ENCODE results near the gene RPS6KA5.
"Not testable (repeated sequence)": the region's sequence is repeated elsewhere in the genome, so short reads cannot be mapped to it uniquely, and the experiment has no call there.

The RPS6KA5 gene

DNA sequence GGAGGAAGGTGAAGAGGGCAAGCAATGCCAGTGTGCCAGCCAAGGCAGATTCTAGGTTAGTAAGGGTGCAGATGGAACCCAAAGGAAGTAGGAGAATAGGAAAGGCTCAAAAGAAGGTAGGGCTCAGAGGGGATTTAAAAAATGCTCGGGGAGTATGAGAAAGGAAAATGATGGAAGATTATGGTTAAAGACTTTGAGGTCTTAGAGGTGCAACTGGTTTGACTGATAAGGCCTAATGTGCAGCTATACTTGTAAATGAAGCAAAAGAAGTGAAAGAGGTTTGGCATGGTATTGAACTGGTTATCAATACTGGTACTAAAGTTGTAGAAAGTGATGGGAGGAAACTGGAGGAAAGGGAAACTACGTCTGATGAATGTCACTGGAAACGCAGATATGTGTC lies 94.7 kb downstream of the RPS6KA5 start:
- intact Hi-C loops (cut with DNase I), result no loop called here
- DNase-seq, result no peak

DNA sequence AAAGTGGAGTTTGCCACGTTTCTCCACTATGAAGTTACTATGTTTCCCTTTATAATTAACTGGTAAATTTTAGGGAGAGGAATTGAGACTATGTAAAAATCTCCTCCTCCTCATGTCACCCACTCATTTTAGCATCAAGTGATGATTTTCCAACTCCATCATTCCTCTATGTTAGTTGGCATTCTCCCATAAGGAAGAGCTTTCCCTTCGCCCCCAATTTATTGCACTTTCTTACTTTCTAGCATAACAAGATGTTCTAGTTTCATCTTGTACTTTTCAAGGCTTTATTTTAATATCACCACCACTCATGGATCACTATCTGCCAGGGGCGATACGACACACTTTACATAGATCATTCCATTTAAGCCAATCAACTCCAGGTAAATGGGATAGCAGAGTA lies 97.1 kb downstream of the RPS6KA5 start:
- DNase-seq, result peak in 9 of 42 donors; percentile 7 to 41 (median 19)
- intact Hi-C loops (cut with DNase I), result no loop called here

- no peak for DNase-seq
- intact Hi-C loops (cut with DNase I), result no loop called here
These were observed 97.8 kb downstream of the RPS6KA5 start for GRCh38 chr14:90962505-90963109.

GRCh38 chr14:90960818-90961217 lies 99.6 kb downstream of the RPS6KA5 start:
- no peak for DNase-seq
- intact Hi-C loops (cut with DNase I), result no loop called here

DNA sequence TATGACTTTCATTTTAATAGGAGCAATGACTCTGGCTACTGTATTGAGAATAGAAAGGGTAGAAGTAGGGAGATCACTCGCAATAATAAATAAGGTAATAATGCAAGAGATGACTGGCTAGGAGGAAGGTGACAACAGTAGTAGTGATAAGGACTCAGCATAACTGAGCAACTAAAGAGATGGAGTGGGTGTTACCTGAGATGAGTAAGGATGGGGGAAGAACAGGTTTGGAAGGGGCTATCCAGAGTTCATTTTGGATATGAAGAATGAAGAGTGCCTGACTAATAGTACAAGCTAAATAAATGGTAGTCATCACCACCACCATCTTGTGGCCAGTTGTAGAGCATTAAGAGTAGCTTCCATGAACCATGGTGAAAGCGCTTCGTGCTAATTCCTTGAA lies 101.1 kb downstream of the RPS6KA5 start:
- DNase-seq, result peak in 1 of 42 donors; percentile 4
- intact Hi-C loops (cut with DNase I), result no loop called here

- no peak for DNase-seq
- intact Hi-C loops (cut with DNase I), result no loop called here
These were observed 104.2 kb downstream of the RPS6KA5 start for GRCh38 chr14:90956273-90956672.

DNA sequence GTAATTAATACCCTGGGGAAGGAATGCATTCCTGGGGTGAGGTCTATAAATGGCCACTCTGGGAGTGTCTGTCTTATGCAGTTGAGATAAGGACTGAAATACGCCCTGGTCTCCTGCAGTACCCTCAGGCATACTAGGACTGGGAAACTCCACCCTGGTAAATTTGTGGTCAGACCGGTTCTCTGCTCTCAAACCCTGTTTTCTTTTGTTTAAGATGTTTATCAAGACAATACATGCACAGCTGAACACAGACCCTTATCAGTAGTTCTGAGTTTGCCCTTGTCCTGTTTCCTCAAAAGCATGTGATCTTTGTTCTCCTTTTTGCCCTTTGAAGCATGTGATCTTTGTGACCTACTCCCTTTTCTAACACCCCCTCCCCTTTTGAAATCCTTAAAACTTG lies 106.8 kb downstream of the RPS6KA5 start:
- DNase-seq; intact Hi-C loops (cut with DNase I): not testable (repeated sequence)

DNA sequence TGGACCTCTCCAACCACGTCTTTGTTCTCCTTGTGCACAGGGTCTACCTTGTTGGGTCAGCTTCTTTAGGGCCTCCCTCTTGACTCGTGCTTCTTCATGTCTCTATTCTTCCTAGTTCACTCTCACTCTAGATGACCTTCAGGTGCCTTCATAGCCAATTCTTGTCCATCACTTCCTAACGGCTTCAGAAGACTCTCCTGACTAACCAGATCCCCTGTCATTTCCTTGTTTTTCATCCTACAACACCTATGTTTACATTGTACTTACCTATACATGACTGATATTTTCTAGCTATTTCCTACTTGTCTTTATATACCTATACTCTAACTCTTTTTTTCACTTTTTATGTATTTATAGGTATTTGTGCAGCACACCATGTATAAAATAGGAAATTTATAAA lies 117.1 kb downstream of the RPS6KA5 start:
- DNase-seq, result no peak
- intact Hi-C loops (cut with DNase I), result no loop called here

GRCh38 chr14:90942511-90942910 lies 117.9 kb downstream of the RPS6KA5 start:
- intact Hi-C loops (cut with DNase I), result no loop called here
- no peak for DNase-seq

GRCh38 chr14:90941706-90942105 lies 118.7 kb downstream of the RPS6KA5 start:
- no peak for DNase-seq
- intact Hi-C loops (cut with DNase I), result no loop called here

DNA sequence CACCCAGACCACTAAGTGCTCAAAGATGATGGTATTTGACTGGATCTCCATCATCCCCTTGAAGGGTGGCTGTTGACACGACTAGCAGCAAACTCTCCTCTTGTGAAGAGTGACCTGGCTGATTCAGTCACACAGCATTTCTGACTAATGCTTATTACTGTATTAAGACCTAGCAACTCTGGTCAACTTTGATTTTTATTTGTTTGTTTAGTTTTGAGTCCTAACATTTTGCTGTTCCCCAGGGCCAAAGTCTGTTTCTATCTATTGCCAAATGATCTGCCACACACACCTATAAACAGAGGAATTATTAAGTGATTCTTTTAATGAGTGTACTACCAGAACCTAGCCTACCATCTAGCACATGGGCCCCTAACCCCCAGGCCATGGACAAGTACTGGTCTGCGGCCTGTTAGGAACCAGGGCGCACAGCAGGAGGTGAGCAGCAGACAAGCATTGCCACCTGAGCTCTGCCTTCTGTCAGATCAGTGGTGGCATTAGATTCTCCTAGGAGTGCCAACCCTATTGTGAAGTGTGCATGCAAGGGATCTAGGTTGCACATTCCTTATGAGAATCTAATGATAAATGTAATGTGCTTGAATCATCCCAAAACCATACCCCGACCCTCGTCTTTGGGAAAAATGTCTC lies 120.0 kb downstream of the RPS6KA5 start:
- intact Hi-C loops (cut with DNase I), result no loop called here

DNA sequence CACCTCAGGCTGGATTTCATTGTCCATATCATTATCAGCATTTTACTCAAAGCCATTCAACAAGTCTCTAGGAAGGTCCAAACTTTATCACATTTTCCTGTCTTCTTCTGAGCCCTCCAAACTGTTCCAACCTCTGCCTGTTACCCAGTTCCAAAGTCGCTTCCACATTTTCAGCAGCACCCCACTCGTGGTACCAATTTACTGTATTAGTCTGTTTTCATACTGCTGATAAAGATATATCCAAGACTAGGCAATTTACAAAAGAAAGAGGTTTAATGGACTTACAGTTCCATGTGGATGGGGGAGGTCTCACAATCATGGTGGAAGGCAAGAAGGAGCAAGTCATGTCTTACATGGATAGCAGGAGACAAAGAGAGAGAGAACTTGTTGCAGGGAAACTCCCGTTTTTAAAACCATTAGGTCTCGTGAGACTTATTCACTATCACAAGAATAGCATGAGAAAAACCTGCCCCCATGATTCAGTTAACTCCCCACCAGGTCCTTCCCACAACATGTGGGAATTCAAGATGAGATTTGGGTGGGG lies 121.1 kb downstream of the RPS6KA5 start:
- intact Hi-C loops (cut with DNase I), result not testable (repeated sequence)

More for the DNA sequence above, 120.0 kb downstream of the RPS6KA5 start:
- no peak for DNase-seq

DNA sequence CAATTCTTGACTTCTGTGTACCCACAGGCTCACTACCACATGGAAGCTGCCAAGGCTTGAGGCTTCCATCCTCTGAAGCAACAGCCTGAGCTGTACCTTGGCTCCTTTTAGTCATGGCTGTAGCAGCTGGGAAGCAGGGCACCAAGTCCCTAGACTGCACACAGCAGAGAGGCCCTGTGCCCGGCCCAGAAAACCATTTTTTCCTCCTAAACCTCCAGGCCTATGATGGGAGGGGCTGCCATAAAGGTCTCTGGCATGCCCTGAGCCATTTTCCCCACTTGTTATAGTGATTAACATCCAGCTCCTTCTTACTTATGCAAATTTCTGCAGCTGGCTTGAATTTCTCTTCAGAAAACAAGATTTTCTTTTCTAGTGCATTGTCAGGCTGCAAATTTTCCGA lies 121.8 kb downstream of the RPS6KA5 start:
- DNase-seq, result no peak
- intact Hi-C loops (cut with DNase I), result no loop called here

More for the DNA sequence above, 121.1 kb downstream of the RPS6KA5 start:
- DNase-seq, result not testable (repeated sequence)

DNA sequence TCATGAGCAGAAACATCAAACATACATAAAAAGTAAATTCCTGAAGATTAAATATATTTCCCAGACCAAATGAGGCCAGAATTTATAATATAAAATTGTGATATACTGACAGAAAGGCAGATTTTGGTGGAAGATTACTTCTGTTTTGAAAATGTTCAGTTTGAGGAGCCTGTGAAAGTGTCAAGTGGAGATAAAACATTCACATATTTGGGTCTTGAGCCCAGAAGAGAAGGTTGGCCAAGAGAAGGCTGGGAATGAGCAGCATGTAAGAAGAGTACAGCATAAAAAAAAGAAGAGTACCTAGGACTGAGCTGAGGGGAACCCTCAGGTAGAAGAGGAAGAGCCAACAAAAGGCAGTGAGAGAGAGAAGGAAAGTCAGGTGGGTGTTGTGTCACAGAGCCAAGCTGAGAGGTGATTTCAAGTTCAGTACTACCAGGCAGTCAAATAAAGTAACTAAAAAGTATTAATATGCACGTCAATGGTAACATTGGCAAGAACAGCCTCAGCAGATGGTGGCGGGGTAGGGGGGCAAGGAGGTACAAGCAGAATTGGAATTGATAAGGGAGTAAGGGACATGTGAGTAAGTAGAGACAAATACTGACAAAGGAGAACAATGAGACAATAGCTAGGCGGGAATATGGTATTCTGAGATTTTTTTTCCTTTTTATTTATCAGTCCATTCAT lies 123.5 kb downstream of the RPS6KA5 start:
- intact Hi-C loops (cut with DNase I), result no loop called here
- DNase-seq, result no peak

DNA sequence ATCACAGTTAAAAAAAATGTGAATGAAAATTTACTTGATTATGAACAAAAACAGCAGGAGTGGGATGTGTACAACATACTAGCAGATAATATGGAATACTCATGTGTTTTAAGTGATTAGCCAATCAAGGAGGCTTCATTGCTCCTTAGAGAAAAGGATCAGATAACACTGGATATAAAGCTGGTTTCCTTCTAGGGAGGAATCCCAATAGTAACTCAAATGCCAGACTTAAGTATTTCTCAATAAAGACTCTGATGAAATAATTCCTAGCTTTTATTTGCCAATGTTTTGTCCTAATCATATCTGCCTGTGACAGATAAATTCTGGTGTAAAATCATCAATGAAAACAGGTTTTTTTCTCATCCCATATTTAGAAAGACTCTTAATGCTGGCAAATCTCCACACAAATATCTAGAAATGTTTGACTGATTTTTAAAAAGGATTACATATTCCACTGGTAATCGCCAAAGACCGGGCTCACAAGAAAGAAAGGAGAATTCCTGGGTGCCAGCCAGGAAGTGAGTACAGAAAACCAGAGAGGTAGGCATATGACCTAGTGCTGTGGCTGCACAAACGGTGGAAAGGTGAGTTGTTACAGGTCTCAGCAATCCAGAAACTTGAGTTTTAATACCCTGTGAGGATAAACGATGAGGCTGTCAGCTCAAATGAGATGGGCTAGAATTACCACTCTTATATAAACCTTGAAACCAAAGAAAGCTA lies 135.7 kb downstream of the RPS6KA5 start:
- intact Hi-C loops (cut with DNase I), result no loop called here
- DNase-seq, result no peak

DNA sequence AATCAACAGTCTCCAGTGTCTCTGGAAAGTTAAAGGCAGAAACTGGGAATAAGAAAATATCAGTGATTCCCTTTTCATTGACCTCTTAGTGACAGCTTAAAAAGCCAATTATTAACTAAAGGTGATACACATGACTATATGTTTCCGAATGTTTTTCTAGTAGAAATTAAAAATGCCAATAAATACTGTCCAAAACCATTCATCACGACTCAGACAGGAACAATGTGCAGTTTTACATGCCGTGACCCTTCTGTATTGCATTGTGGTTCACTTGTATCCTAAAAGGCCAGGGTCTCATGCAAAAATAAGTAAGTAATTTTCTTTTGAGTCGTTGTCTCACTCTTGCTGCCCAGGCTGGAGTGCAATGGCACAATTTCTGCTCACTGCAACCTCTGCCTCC lies 138.3 kb downstream of the RPS6KA5 start:
- DNase-seq, result no peak

DNA sequence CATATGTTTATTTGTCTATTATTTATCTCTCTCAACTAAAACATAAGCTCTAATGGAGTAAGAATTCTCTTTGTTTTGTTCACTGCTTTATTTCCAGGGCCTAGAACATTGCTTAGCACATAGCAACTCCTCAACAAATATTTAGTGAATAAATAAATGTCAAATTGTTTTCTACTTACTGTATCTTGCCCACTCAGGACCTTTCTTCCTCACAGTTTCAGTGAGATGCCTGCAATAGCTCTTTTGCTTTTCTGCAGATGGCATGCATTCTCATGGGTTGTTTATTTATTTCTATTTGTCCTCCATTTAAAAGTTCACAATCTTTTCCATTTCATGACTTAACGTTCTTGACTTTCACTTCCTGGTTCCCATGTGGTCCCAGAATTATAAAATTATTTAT lies 149.3 kb downstream of the RPS6KA5 start:
- intact Hi-C loops (cut with DNase I), result no loop called here
- no peak for DNase-seq

More for the DNA sequence above, 138.3 kb downstream of the RPS6KA5 start:
- intact Hi-C loops (cut with DNase I), result no loop called here

DNA sequence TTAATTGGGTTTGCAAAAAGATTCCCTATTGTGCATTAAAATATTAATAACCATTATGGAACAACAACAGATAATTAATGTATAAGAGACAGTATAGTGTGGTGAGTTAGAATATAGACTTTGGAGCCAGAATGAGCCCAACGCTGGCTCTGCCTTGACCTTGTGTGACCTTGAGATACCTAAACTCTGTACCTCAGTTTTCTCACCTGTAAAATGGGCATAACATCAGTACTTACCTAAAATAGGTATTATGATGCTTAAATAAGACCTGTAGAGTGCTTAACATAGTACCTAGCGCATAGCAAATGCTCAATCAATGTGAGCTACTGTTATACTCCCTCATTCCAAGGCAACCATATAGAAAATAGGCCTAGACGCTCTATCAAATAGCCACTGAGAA lies 153.3 kb downstream of the RPS6KA5 start:
- DNase-seq, result no peak
- intact Hi-C loops (cut with DNase I), result loop anchor here (10.0 kb wide), 1 partner anchor 158 kb away; the partner anchor contains the start of gene RPS6KA5

DNA sequence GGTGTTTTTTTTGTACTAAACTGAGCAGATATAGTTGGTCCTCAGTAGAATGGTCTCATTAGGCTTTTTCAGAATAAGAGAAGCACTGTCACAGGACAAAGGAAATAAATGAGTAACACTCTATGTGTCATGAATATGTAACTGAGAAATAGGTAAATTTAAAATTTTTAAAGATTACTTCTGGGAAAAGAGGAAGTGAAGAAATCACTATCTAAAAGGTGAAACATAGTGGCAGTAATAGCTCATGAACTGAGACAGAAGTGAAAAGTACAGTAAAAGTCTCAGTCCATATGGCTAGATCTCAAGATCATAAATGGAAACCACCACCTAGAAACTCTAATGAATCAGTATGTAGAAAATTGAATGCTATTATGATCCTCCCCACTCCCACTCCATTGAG lies 154.9 kb downstream of the RPS6KA5 start:
- DNase-seq, result no peak
- intact Hi-C loops (cut with DNase I), result loop anchor here (10.0 kb wide), 1 partner anchor 159 kb away; the partner anchor contains the start of gene RPS6KA5
